Endothelial cell of umbilical vein (primary cell): ENCODE results near the gene ADGRB2. TPM values are rescaled to one million over a fixed set of nuclear protein-coding genes. Genes with fewer than 3 reads are reported as not detected.

Experiments
- BruUV-seq: library from RNA; stranded (reverse); fragments of 400-500 nt; replicated peaks from 2 replicates; lab custom pipeline; 2021; lab: Mats Ljungman, UMichigan
- CTCF ChIA-PET: fragments of 300-600, 350-600 bp; sonication (Branson Sonifier 250); formaldehyde crosslinking; loops from one replicate; lab custom pipeline; 2021; ENCODE audit warnings: antibody characterized with exemption, inconsistent platforms; lab: Charles Lee
- POLR2A ChIA-PET: fragments of 300-600, 350-600 bp; sonication (Branson Sonifier 250); formaldehyde crosslinking; loops from one replicate; lab custom pipeline; 2021; ENCODE audit warnings: antibody characterized with exemption, inconsistent platforms; lab: Charles Lee
- DNase-seq: peaks from one replicate; pipeline ENCODE4 v3.0.0-alpha.2; 2011; ENCODE audit warnings: low read depth, low spot score
- FAIRE-seq: peaks from 2 replicates; lab custom pipeline; 2011; peaks lifted over from hg19 to GRCh38; lab: Jason Lieb, UNC
- H2AFZ ChIP-seq: 2 replicates; pipeline ENCODE4 v1.6.0; 2012; ENCODE audit warnings: low read depth, low read length, control low read depth, inconsistent platforms
- H3K27ac ChIP-seq: 2 replicates; pipeline ENCODE4 v1.5.1; 2011; ENCODE audit warnings: low read depth, mild to moderate bottlenecking, control low read depth, low read length, moderate library complexity; ENCODE audit not compliant: insufficient read depth
- H3K27me3 ChIP-seq, 2 experiments: 2 replicates each; pipeline versions ENCODE4 v1.6.0 to v1.6.1; 2011; ENCODE audit warnings: low read length in 2 of 2, mixed read lengths in 1 of 2; ENCODE audit not compliant: control insufficient read depth in 2 of 2, insufficient read depth in 2 of 2
- H3K36me3 ChIP-seq, 2 experiments: 2 replicates in 1 of 2; 3 replicates in 1 of 2; pipeline ENCODE4 v1.5.1; 2011; ENCODE audit warnings: low read length in 2 of 2, mild to moderate bottlenecking in 1 of 2, moderate library complexity in 1 of 2; ENCODE audit not compliant: control insufficient read depth in 2 of 2, insufficient read depth in 2 of 2; ENCODE audit errors: extremely low read depth in 1 of 2
- H3K4me1 ChIP-seq: 3 replicates; pipeline ENCODE4 v1.5.1; 2011; ENCODE audit warnings: mild to moderate bottlenecking, low read length; ENCODE audit not compliant: control insufficient read depth, insufficient read depth; ENCODE audit errors: extremely low read depth
- H3K4me2 ChIP-seq: 2 replicates; pipeline ENCODE4 v1.6.1; 2011; ENCODE audit warnings: low read length, control low read depth, mixed read lengths; ENCODE audit not compliant: insufficient read depth
- H3K4me3 ChIP-seq, 3 experiments: fragments of 200-600 bp in 1 of 3; sonication (generic), shearing (Covaris generic) in 1 of 3; replicated peaks in 1 of 3; 2 replicates each; pipeline ENCODE4 v1.5.1; 2011 to 2016; ENCODE audit warnings: control low read depth in 3 of 3, low read length in 3 of 3, mild to moderate bottlenecking in 2 of 3, inconsistent platforms in 1 of 3, low read depth in 1 of 3, moderate library complexity in 1 of 3; ENCODE audit not compliant: insufficient read depth in 1 of 3
- H3K79me2 ChIP-seq: 2 replicates; pipeline ENCODE4 v1.6.0; 2012; ENCODE audit warnings: low read length, inconsistent platforms; ENCODE audit not compliant: control insufficient read depth, insufficient read depth
- H3K9ac ChIP-seq: replicated peaks from 2 replicates; pipeline ENCODE3; 2011; ENCODE audit warnings: low read length, control low read depth; ENCODE audit not compliant: insufficient read depth; ENCODE audit errors: extremely low read depth
- H3K9me1 ChIP-seq: replicated peaks from 3 replicates; pipeline ENCODE4 v1.6.0; 2011; ENCODE audit warnings: mild to moderate bottlenecking, low read length; ENCODE audit not compliant: control insufficient read depth, insufficient read depth; ENCODE audit errors: extremely low read depth
- H3K9me3 ChIP-seq: replicated peaks from 2 replicates; pipeline ENCODE4 v1.5.1; 2012; ENCODE audit warnings: low read length, inconsistent platforms; ENCODE audit not compliant: control insufficient read depth, insufficient read depth
- H4K20me1 ChIP-seq: replicated peaks from 2 replicates; pipeline ENCODE3; 2011; ENCODE audit warnings: mild to moderate bottlenecking, low read length; ENCODE audit not compliant: control insufficient read depth, insufficient read depth; ENCODE audit errors: extremely low read depth
- EZH2 ChIP-seq: IDR thresholded peaks from 2 replicates; pipeline ENCODE4 v1.6.1; 2012; ENCODE audit warnings: borderline replicate concordance, low read depth, mild to moderate bottlenecking, moderate library complexity, low read length, inconsistent platforms; ENCODE audit not compliant: severe bottlenecking
- GATA2 ChIP-seq: IDR thresholded peaks from 2 replicates; pipeline ENCODE4 v1.7.0; 2011; ENCODE audit warnings: low read depth, mild to moderate bottlenecking, moderate library complexity, mixed read lengths, low read length; ENCODE audit not compliant: insufficient read length, insufficient read depth
- JUN ChIP-seq: IDR thresholded peaks from 2 replicates; pipeline ENCODE4 v1.6.1; 2011; ENCODE audit warnings: borderline replicate concordance, low read depth; ENCODE audit not compliant: insufficient read length, insufficient read depth
- dilution Hi-C: fragments of 300-500 bp; cut with MboI; formaldehyde crosslinking; loops from one replicate; pipeline ENCODE4 v1.15.0; 2019; ENCODE audit warnings: low sequenced_read_pairs; ENCODE audit not compliant: extremely low pct_ligation_motif_present
- intact Hi-C: fragments of 100-400 bp; cut with micrococcal nuclease; formaldehyde crosslinking; loops from one replicate; pipeline ENCODE4 v1.10.0; 2022
- polyA plus RNA-seq, 4 experiments: library from polyadenylated mRNA; depleted of rRNA in 3 of 4; stranded (reverse) in 3 of 4; unstranded in 1 of 4; fragments of >200 nt; gene quantifications; 2 replicates each; pipeline versions ENCODE4 v1.2.1 to v1.2.3, GENCODE V29; 2011 to 2012; ENCODE audit warnings: missing spikeins in 1 of 4
- total RNA-seq: library from RNA; stranded (reverse); gene quantifications from 2 replicates; pipeline ENCODE4 v1.2.3, GENCODE V29; 2021
- TF ChIP-seq, protein P1 (sequence below): IDR thresholded peaks from 2 replicates; pipeline ENCODE4 v1.6.1; 2011; ENCODE audit not compliant: insufficient read depth, insufficient read length

The ADGRB2 gene
- total and polyA plus RNA-seq, 2 donors (not counting 3 experiments of a cell fraction or from before 2014, with no cell fraction given), result 1.3 to 1.5 TPM

- Histone ChIP-seq H4K20me1 (no peaks in the 10 kb centered on the region), H3K9ac (no peak overlapping the region), H3K9me1 (no peaks in the 10 kb centered on the region), H3K79me2 (no peaks in the 10 kb centered on the region), H3K9me3 (no peaks in the 10 kb centered on the region), H3K4me2 (no peak overlapping the region), H3K4me1 (peaks cover 3% of the 10 kb centered on the region), H3K36me3 (no peaks in the 10 kb centered on the region), H2AFZ (no peak overlapping the region), H3K4me3 (no peak overlapping the region), H3K27me3 (peaks cover 41 to 44% of the 10 kb centered on the region in 2 experiments), H3K27ac (no peak overlapping the region)
- DNase-seq, result no peak
- POLR2A ChIA-PET, result no interaction called here
- BruUV-seq, result no TSS peak
- FAIRE-seq, result no peak
- TF ChIP-seq JUN (no peak), EZH2 (peak; percentile 25)
- intact Hi-C loops, result no loop called here
- dilution Hi-C loops, result no loop called here
- CTCF ChIA-PET, result interaction anchor here (2.4 kb wide), 2 partner anchors 19 to 24 kb away, joined by 6 to 12 read pairs; no protein-coding TSS in a partner anchor
Observed at GRCh38 chr1:31769720-31770390, 5.7 kb upstream of the ADGRB2 start.

DNA sequence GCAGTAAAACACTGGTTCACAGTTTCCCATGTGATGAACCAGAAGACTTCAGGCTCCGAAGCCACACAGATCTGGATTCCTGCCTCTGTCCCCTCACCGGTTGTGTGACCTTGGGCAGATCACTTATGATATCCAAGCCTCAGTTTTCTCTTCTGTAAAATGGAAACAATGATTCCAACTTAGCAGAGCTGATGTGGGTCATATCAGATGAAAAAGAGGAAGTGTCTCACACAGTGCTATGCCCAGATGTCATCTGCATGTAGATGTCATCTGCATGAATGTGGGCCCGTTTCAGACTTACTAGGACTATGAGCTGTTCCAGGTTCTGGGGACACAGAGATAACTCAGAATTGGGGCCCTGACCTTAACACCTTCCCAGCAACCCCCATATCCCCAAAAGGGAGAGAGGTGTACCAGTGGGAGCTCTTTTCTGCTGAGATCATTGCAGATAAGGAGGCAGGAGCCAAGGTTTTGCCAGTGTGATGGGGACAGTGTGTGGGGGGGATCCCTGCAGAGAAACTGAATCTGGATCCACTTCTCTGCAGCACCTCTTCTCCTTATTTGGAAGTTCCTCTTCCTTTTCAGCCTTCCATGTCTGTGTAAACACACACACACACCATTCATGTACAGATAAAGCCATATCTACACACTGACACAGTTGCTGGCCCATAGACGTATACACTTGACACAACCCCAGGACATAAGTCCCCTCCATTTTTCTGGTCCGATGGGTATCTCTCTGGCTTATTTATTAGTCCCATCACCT lies 5.0 kb upstream of the ADGRB2 start:
- TF ChIP-seq, protein P1, sequence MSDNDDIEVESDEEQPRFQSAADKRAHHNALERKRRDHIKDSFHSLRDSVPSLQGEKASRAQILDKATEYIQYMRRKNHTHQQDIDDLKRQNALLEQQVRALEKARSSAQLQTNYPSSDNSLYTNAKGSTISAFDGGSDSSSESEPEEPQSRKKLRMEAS, result no peak
- peak; percentile 25 for TF ChIP-seq GATA2
- Histone ChIP-seq H2AFZ (no peak overlapping the region), H3K4me3 (no peak overlapping the region), H3K9me1 (no peaks in the 10 kb centered on the region), H3K9ac (no peak overlapping the region), H3K4me1 (peaks cover 7% of the 10 kb centered on the region), H3K4me2 (no peak overlapping the region), H4K20me1 (no peaks in the 10 kb centered on the region), H3K27me3 (peaks cover 34 to 38% of the 10 kb centered on the region in 2 experiments), H3K79me2 (no peaks in the 10 kb centered on the region), H3K9me3 (no peaks in the 10 kb centered on the region), H3K36me3 (no peaks in the 10 kb centered on the region), H3K27ac (no peak overlapping the region)
- ChIA-PET POLR2A (no interaction called here), CTCF (interaction anchor here (2.4 kb wide), 2 partner anchors 19 to 24 kb away, joined by 6 to 12 read pairs; no protein-coding TSS in a partner anchor)
- no peak for FAIRE-seq
- dilution Hi-C loops (no loop called here), intact Hi-C loops (no loop called here)
- no peak for DNase-seq
- no TSS peak for BruUV-seq
